Activated effector memory CD4-positive, alpha-beta T cell treated with anti-CD3 and anti-CD28 coated beads, Interleukin-2, amount 50 U/mL, for 16 hours (primary cell): Measurements from ENCODE around the gene CLSTN1.

ENCODE experiments used
- DNase-seq: peaks from one replicate; pipeline ENCODE4 v3.0.0-alpha.2; 2020

Gene CLSTN1

GRCh38 chr1:9850442-9851162 lies 26.8 kb upstream of the CLSTN1 start:
- no peak for DNase-seq

- no peak for DNase-seq
Observed at GRCh38 chr1:9849691-9850441, 26.1 kb upstream of the CLSTN1 start.

- no peak for DNase-seq
Observed at GRCh38 chr1:9848022-9848421, 24.3 kb upstream of the CLSTN1 start.

GRCh38 chr1:9847269-9847668 lies 23.5 kb upstream of the CLSTN1 start:
- no peak for DNase-seq

GRCh38 chr1:9846611-9847171 lies 22.9 kb upstream of the CLSTN1 start:
- no peak for DNase-seq

GRCh38 chr1:9845914-9846313 lies 22.1 kb upstream of the CLSTN1 start:
- DNase-seq = no peak

GRCh38 chr1:9844756-9845155 lies 21.0 kb upstream of the CLSTN1 start:
- no peak for DNase-seq

GRCh38 chr1:9844106-9844505 lies 20.3 kb upstream of the CLSTN1 start:
- peak; percentile 54 for DNase-seq

- peak; percentile 44 for DNase-seq
Observed at GRCh38 chr1:9843576-9843945, 19.8 kb upstream of the CLSTN1 start.

- DNase-seq = peak; percentile 58
Observed at GRCh38 chr1:9842781-9843575, 19.2 kb upstream of the CLSTN1 start.

GRCh38 chr1:9842073-9842711 lies 18.4 kb upstream of the CLSTN1 start:
- DNase-seq = peak; percentile 57

GRCh38 chr1:9841460-9841859 lies 17.7 kb upstream of the CLSTN1 start:
- DNase-seq = peak; percentile 24

GRCh38 chr1:9840176-9840575 lies 16.4 kb upstream of the CLSTN1 start:
- no peak for DNase-seq

- no peak for DNase-seq
Observed at GRCh38 chr1:9838946-9839345, 15.2 kb upstream of the CLSTN1 start.

- DNase-seq = no peak
Observed at GRCh38 chr1:9836632-9836960, 12.8 kb upstream of the CLSTN1 start.

GRCh38 chr1:9835758-9836631 lies 12.2 kb upstream of the CLSTN1 start:
- no peak for DNase-seq

- no peak for DNase-seq
Observed at GRCh38 chr1:9835404-9835757, 11.6 kb upstream of the CLSTN1 start.

GRCh38 chr1:9833632-9834031 lies 9.9 kb upstream of the CLSTN1 start:
- no peak for DNase-seq

GRCh38 chr1:9827558-9828185 lies 3.9 kb upstream of the CLSTN1 start:
- DNase-seq = peak; percentile 65

- no peak for DNase-seq
Observed at GRCh38 chr1:9826616-9827015, 2.9 kb upstream of the CLSTN1 start.

- no peak for DNase-seq
Observed at GRCh38 chr1:9826087-9826486, 2.3 kb upstream of the CLSTN1 start.
